Activated CD4-positive, alpha-beta T cell treated with anti-CD3 and anti-CD28 coated beads for 4 hours (primary cell): ENCODE results near the gene SMCR8.
"Not testable (repeated sequence)": the region's sequence is repeated elsewhere in the genome, so short reads cannot be mapped to it uniquely, and the experiment has no call there.

Experiments used
- DNase-seq, 2 donors: peaks; one replicate each; pipeline ENCODE4 v3.0.0-alpha.2; 2020

SMCR8 gene

DNA sequence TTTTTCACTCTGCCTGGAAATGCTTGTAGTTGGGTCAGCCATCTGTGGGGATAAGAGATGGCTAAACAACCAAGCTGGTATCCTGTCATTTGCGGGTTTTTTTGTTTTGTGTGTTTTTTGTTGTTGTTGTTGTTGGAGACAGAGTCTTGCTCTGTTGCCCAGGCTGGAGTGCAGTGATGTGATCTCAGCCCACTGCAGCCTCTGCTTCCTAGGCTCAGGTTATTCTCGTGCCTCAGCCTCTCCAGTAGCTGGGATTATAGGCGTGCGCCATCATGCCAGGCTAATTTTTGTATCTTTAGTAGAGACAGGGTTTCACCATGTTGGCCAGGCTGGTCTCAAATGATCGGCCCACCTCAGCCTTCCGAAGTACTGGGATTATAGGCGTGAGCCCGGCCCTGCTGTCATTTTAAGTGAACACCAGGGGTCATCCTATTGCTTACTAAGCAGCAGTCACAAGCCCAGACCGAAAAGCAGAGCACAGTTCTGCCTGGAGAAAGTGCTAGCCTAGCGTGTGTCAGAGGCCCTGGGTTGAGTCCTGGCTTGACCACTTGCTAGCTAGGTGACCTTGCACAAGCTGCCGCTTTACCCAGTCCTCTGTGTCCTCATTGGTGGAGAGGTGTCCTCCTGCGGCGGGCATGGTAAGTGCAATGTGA is 4.6 kb downstream of the SMCR8 start:
- no peak for DNase-seq

DNA sequence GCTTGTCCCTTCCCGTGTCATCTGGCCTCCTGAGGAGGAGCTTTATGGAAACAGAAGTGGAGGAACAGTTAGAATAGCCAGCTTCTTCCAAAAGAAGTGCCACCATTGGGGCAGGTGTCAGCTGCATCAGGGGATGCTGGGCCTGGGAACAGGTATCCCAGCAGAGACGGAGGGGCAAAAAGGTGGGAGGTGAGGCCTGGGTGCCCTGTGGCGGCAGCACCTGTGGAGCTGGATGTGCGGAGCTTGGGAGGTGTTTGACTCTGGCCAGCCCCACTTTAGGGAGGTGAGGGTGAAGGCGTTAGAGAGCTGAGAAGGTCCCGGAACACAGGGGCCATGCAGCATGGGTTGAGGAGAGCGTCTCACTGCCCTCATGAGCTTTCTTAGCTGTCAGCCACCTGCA is 5.2 kb downstream of the SMCR8 start:
- no peak for DNase-seq

DNA sequence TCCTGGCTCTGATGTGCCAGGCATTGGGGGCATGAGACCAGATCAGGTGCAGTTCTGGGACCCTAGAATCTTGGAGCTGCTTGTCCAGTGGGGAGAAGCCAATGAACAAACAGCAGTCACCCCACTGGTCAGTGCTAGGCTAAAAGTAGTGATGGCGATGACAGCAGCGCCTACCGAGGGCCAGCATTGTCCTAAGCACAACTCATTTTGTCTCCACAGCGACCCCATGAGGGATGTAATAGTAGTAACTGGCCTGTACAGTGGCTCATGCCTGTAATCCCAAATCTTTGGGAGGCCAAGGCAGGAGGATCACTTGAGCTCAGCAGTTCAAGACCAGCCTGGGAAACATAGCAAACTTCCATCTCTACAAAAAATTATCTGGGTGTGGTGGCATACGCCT is 6.2 kb downstream of the SMCR8 start:
- no peak for DNase-seq

DNA sequence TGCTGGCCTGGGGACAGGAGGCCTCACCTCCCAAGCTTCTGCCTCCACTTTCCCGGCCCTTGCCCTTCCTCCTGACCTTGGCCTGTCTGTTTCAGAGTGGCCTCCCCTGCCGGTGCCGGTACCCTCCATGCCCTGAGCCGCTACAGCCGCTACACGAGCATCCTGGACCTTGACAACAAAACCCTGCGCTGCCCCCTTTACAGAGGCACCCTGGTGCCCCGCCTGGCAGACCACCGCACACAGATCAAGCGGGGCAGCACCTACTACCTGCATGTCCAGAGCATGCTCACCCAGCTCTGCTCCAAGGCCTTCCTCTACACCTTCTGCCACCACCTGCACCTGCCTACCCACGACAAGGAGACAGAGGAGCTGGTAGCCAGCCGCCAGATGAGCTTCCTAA is 7.4 kb downstream of the SMCR8 start:
- no peak for DNase-seq

DNA sequence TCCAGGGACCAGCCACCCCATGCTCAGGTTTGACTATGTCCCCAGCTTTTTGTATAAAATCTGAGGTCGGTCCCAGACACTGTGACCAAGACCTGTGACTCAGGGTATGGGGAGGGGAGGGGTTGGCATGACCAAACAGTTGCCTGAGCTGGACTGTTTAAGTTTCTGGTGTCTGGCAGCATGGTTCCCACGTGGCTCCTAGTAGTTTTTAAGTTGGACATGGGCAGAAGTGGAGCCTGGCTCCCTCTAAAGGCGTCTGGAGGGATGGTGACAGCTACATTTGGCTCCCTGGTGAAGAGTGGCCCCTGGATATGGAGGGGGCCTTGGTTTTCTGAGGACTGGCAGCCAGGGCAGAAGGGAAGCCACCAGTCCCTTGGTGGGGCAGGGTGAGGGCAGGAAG is 7.9 kb downstream of the SMCR8 start:
- no peak for DNase-seq

DNA sequence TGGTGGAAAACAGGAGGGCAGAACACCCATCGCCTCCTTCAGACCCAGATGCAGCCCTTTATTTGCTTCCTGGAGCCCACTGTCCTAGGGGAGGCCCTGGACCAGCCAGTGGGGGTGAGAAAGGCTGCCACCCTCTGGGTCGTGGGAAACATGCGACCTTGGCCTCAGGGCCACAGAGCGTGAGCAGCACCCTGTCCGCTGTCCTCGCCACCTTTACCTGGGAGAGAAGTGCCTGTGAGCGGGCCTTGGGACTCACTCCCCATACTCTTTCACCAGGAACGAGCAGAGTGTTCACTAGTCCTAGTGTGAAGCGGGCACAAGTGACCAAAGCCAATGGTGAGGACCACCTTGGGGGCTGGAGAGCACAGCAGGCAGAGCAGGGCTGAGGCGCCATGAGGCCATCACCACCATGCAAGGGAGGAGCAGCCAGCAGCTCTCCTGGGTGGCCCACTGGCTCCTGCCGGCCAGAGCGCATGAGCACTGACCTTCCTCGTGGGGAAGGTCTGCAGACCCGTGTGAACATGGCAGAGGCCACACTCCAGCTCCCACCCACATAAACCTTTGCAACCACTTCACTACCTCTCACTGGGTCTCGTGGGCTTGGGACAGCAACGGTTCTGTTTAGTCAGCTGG is 8.5 kb downstream of the SMCR8 start:
- no peak for DNase-seq

DNA sequence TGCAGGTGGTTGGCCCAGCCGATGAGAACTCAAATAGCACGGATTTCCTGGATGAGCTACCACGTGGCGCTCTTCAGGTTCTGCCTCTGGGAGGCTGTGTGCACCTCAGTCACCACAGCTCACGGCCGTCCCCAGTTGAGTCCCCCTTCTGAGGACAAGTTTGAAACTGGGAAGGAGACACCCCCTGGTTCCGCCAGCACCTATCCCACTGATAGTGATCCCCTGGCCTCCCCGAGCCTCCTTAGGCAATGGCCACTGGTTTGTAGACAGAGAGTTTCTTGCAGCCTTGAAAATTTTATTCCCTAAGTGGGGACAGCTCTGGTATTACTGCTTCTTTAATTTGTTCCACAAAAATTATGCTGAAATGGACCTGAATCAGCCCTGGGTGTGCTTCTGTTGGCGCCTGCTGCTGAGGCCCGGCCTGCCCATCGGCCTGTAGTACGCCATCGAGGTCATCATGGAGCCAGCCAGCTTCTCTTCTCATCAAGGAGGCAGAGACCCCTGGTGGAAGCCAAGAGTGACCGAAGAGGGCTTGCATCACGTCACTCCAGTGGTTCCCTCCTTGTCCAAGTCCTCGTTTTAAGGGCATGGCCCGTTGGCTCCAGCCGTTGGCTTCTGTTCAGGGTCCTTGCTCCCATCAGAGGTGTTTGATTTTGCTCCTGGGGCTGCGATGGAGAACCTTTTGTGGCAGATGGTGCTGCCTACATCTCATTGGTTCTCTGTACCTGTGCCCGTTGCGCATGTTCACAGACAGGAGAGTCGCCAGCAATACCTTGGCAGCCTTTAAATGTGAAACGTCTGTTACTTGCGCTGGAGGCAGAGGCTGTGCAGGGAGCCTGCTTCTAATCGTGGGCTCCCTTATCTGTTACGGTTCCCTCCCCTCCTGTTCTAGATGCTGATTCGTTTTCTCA is 9.3 kb downstream of the SMCR8 start:
- no peak for DNase-seq

DNA sequence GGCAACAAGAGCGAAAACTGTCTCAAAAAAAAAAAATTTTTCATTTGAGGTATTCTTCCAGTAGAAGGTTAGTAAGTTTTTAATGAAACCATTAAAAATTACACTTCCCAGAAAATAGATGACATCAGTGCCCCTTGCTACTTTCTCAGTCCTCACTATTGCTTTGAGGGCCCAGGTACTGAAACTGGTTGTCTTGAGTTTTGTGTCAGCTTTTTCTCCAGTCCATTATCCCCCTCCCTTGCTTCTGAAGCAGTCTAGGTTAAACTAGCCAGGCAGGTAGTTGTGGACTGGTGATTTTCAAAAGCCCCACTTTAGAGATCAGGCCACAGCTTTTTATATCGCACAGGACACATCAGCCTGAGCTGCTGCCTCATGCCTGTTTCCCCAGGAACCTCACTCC is 10.9 kb downstream of the SMCR8 start:
- no peak for DNase-seq

DNA sequence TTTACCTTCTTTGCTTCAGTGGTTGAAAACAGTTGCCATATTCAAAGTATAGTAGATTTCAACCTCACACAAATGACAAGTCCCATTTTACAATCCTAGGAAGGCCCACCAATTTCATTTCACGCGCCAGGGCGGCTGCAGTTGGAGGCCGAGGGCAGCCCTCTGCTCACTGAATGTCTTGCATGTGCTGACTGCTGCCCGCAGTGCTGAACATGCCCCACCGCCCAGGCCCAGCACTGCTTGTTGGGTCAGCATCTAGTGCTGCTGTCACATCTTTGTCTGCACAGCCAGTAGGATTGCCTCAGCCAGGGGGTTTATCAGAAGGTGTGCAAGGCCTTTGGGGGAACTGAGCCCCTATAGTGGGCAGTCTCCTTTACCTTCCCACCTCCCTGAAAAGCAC is 11.5 kb downstream of the SMCR8 start:
- DNase-seq = no peak

DNA sequence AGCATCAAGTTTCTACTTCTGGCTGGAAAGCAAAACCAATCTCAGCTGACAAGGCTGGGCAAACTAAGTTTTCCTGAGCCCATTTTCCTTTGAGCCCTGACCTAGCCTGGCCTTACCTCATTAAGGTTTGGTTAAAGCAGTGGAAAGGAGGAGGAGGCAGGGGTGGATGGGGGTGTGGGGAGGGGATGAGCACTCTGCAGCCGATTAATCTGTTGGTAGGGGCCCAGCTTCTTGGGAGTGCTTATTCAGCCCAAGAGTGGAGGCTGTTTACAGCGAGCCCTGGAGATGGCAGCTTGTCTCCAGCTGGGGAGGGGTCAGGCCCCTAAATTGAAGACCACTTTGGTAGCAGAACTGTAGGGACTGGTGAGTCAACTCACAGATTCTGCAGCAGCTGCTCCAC is 12.0 kb downstream of the SMCR8 start:
- no peak for DNase-seq

DNA sequence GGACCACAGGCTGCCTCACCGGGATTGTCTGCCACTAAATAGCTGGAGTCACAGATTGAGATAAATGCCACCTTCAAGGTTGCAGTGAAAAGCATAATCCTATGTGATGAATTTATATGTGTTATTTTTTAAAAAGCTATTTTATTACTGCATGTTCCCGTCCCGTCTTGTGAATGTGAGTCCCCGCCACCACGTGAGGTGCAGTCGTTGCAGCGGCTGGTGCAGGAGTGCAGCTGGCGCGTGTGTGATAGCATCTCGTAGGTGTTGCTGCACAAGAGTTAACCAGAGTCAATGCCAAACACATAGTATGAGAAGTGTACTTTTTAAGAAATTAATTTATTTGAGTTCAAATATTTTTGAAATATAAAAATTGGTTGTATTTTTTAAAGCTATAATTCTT is 12.5 kb downstream of the SMCR8 start:
- DNase-seq = no peak

DNA sequence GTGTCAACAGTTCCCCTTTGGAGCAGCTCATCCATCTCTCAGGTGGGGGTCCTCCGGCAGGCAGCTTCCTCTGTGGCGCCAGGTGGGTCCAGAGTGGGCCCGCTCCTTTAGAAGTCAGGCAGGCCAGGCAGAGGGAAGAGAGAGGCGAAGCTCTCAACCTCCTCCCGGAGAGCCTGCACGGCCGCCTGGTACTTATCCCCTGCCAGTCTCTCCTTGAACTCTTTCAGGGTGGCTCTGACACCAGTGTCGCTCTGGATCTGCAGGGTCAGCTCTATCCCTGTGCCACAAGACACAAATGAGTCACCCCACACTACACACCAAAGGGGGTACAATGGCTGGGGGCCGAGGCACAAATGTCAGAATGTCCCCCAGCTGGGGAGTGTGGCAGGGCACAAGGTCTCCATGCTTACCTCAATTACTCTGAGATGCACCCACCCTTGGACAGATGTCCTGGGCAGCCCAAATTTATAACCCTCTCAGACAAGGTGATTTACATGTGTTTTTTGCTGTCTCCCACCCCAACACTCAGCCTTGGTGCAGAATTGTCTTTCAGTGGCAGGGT is 13.6 kb downstream of the SMCR8 start:
- no peak for DNase-seq

DNA sequence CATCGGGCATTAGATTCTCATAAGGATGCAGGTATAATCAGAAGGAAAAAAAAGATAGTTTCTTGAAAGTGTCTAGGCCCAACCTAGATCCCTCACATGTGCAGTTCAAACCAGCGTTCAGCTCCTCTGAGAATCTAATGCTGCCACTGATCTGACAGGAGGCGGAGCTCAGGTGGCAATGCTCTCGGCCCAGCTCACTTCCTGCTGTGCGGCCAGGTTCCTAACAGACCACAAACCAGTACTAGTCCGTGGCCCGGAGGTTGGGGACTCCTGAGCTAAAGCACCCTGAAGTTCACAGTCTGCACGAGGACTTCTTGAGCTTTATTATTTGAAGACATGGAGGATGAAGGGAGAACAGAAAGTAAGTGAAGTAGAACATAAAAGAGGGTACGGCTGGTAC is 16.8 kb downstream of the SMCR8 start:
- no peak for DNase-seq

DNA sequence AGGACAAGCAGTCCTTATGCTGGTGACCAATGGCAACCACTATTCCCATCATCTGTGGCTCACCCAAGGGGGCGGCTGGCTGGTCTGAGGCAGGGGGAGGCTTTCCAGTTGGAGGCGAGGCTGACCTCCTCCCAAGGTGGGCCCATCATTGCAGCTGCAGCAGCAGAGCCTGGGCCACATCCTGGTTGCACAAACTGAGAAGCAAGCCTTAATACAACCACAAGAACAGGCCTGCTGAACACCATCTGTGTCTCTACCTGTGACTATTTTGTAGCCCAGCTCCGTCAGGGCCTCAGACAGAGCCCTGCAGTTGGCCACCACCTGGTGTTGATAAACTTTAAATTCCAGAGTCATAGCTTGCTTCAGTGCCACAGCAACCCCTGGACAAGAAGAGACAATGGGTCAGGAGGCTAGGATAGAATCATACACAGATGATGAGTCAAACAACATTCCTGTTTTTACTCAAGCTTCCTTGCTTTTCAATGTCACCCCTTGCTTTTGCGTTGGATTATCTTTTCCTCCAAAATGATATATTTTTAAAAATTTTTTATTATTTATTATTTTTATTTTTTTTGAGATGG is 17.9 kb downstream of the SMCR8 start:
- no peak for DNase-seq

DNA sequence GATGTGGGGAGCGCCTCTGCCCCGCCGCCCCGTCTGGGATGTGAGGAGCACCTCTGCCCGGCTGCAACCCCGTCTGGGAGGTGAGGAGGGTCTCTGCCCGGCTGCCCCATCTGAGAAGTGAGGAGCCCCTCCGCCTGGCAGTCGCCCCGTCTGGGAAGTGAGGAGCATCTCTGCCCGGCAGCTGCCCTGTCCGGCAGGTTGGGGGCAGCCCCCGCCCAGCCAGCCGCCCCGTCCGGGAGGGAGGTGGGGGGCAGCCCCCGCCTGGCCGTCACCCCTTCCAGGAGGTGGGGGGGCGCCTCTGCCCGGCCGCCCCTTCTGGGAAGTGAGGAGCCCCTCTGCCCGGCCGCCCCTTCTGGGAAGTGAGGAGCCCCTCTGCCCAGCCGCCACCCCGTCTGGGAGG is 23.1 kb downstream of the SMCR8 start:
- DNase-seq = not testable (repeated sequence)

DNA sequence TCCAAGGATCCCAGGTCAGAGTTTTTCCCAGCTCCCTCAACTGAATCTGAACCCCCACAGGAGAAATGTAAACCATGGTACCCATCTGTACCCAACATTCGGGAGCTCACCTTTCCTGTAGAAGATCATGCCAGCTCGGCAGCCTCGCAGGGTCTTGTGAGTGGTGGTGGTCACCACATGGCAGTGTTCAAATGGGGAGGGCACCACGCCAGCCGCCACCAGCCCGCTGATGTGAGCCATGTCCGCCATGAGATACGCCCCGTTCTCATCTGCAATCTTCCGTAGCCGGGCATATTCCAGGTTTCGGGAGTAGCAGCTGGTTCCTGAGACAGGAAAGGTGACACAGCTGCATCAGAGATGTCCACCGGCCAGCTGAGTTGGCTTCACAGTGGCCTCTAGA is 24.8 kb downstream of the SMCR8 start:
- DNase-seq = no peak

DNA sequence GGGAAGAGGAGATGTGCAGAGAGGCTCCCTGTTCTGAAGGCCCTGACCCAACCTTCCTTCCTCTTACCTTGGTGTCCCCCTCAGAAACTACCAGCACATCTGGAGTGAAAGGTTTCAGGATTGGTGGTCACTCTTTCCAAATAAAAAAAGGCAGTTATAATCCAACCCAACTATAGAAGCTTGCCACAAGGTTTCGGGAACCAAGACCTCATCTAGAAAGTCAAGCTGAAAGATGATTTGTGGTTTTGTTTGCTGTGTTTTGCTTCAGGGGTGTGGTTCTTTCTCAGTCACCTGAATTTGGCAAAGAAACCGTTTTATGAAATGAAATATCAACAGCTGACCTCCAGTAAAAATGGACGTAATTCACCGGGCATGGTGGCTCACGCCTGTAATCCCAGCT is 28.9 kb downstream of the SMCR8 start:
- DNase-seq = no peak

DNA sequence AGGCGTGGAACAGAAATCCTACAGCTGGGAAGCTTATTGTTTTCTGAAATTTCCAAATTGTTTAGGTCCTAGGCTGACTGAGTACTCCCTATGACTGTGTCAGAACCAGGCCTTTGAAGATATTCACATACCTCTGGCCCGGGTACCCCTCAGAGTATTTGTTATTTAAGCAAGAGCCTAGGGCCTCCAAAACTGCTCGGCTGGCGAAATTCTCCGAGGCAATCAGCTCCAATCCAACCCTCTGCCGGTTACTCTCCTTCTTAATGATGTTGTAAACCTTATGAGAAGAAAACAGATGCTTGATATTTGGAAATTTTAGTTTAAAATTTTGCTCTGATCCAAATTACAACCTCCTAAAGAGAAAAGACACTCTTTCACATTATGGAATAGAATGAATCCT is 38.4 kb downstream of the SMCR8 start:
- no peak for DNase-seq

DNA sequence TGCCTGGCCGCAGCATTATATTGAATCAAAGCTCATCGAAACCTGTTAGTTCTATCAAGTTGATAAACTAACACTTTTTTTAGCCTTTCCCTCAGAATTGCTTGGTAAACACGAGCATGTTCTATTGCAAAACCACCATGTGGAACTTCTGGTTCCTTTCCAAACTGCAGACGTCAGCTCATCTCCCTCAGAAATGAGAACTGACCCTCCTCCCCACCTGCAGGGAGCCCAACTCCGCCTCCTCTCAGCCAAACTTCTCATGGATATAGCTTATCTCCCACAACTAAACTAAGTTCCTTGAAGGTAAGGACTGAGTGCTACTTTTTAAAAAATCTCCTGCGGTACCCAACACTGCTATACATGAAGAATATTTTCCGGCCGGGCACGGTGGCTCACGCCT is 41.5 kb downstream of the SMCR8 start:
- no peak for DNase-seq

DNA sequence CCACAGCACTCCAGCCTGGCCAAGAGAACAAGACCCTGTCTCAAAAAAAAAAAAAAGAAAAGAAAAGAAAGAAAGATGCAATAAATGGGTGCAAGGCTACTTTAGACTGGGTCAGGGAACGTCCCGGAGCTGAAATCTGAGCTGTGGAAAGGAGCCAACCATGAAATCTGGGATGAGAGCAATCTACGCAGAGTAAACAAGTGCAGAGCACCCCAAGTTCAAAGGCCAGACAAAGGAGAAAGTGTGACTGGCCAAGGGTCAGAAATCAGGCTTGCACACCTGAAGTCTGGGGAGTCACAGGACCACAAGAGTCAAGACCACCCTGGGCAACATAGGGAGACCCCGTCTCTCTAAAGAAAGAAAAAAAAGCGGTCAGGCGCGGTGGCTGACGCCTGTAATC is 45.4 kb downstream of the SMCR8 start:
- no peak for DNase-seq

DNA sequence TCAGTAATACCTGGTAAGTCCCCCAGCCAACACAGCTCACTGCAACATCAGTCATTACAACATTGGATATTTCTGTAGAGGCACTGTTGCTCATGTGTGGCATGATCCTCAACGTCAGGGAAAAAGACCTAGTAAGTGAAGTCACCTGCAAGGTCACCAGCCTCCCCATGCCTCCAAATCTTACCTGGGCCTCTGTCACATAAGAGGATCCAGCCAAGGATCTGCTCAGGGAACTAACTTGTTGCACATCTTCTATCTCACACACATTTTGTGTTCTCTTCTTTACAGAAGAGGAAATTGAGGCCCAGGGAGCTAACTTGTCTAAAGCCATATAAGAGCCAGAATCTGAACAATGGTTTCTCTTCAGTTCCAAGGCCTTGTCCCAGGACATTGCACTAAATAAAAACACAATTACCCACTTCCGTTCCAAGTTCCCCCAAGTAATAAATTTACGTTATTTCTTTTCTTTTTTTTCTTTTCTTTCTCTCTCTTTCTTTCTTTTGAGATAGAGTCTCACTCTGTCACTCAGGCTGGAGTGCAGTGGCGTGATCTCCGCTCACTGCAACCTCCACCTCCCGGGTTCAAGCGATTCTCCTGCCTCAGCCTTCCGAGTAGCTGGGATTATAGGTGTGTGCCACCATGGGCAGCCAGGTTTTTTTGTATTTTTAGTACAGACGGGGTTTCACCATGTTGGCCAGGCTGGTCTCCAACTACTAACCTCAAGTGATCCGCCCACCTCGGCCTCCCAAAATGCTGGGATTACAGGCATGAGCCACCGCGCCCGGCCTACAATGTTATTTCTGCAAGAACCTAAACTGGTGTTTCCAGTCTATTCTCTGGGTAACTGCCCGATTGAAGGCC is 47.0 kb downstream of the SMCR8 start:
- DNase-seq = no peak

DNA sequence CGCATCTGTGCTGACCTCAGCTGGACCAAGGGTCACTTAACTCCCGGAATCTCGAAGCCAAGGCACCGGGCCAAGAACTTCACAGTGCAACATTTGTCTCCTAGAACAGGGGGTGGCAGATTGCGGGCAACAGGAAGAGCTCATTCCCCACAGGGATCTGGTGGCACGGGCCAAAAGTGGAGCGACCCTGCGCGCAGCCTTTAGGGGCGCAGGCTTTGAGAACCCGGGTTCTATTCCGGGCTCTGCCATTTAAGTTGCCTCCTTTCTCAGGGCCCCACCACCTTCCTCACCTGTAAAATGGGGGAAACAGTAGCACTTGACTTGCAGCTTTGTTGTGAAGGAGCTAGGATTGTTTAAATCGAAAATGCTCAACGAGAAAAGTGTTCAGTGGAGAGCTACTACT is 47.6 kb downstream of the SMCR8 start:
- DNase-seq = no peak
